Activated CD4-positive, alpha-beta memory T cell treated with anti-CD3 and anti-CD28 coated beads for 36 hours (primary cell): ENCODE results near the gene CDON. TPM values are rescaled to one million over a fixed set of nuclear protein-coding genes. Genes with fewer than 3 reads are reported as not detected.

Source experiments
- CTCF ChIA-PET: fragments of 350-600 bp; sonication (Branson Sonifier 250); formaldehyde crosslinking; loops from one replicate; lab custom pipeline; 2021; ENCODE audit warnings: antibody characterized with exemption, inconsistent platforms; lab: Charles Lee
- POLR2A ChIA-PET: fragments of 350-600 bp; sonication (Branson Sonifier 250); formaldehyde crosslinking; loops from one replicate; lab custom pipeline; 2021; ENCODE audit warnings: antibody characterized with exemption; lab: Charles Lee
- DNase-seq: peaks from one replicate; pipeline ENCODE4 v3.0.0-alpha.2; 2020
- H3K27ac Mint-ChIP-seq: one replicate; pipeline ENCODE4 v1.8.0; 2021; ENCODE audit warnings: mixed read lengths
- H3K27me3 Mint-ChIP-seq: one replicate; pipeline ENCODE4 v1.8.0; 2021; ENCODE audit warnings: mixed read lengths
- H3K36me3 Mint-ChIP-seq: one replicate; pipeline ENCODE4 v1.8.0; 2021; ENCODE audit warnings: mixed read lengths
- H3K4me1 Mint-ChIP-seq: one replicate; pipeline ENCODE4 v1.8.0; 2021; ENCODE audit warnings: low read depth, mixed read lengths
- H3K4me3 Mint-ChIP-seq: one replicate; pipeline ENCODE4 v1.8.0; 2021; ENCODE audit warnings: mild to moderate bottlenecking, mixed read lengths
- H3K9me3 Mint-ChIP-seq: one replicate; pipeline ENCODE4 v1.8.0; 2021; ENCODE audit warnings: mixed read lengths
- intact Hi-C: fragments of 100-400 bp; cut with micrococcal nuclease; formaldehyde crosslinking; loops from one replicate; pipeline ENCODE4 v1.15.1; 2023
- total RNA-seq, 2 experiments: library from RNA; stranded (reverse); gene quantifications; one replicate each; pipeline ENCODE4 v1.2.3, GENCODE V29; 2021

The CDON gene
- total RNA-seq, 2 experiments from 2014 or later = 2.5 to 2.7 TPM

GRCh38 chr11:125978778-125979407 lies 83.8 kb downstream of the CDON start:
- H3K9me3 Mint-ChIP-seq = no peaks in the 10 kb centered on the region
- H3K27ac Mint-ChIP-seq = no peak overlapping the region
- intact Hi-C loops = no loop called here
- POLR2A ChIA-PET = no interaction called here
- no peaks in the 10 kb centered on the region for H3K4me1 Mint-ChIP-seq
- no peak overlapping the region for H3K4me3 Mint-ChIP-seq
- CTCF ChIA-PET = no interaction called here
- H3K27me3 Mint-ChIP-seq = no peaks in the 10 kb centered on the region
- H3K36me3 Mint-ChIP-seq = no peaks in the 10 kb centered on the region
- DNase-seq = no peak

- no peaks in the 10 kb centered on the region for H3K36me3 Mint-ChIP-seq
- H3K9me3 Mint-ChIP-seq = no peaks in the 10 kb centered on the region
- H3K27me3 Mint-ChIP-seq = no peaks in the 10 kb centered on the region
- intact Hi-C loops = no loop called here
- H3K27ac Mint-ChIP-seq = no peak overlapping the region
- no peak overlapping the region for H3K4me3 Mint-ChIP-seq
- no peaks in the 10 kb centered on the region for H3K4me1 Mint-ChIP-seq
- ChIA-PET CTCF (no interaction called here), POLR2A (no interaction called here)
- DNase-seq = no peak
These were observed 84.4 kb downstream of the CDON start for GRCh38 chr11:125978181-125978716.

- H3K36me3 Mint-ChIP-seq = no peaks in the 10 kb centered on the region
- ChIA-PET POLR2A (no interaction called here), CTCF (no interaction called here)
- no peaks in the 10 kb centered on the region for H3K4me1 Mint-ChIP-seq
- no peak for DNase-seq
- intact Hi-C loops = no loop called here
- H3K27me3 Mint-ChIP-seq = no peaks in the 10 kb centered on the region
- H3K27ac Mint-ChIP-seq = no peak overlapping the region
- no peak overlapping the region for H3K4me3 Mint-ChIP-seq
- H3K9me3 Mint-ChIP-seq = no peaks in the 10 kb centered on the region
These were observed 85.3 kb downstream of the CDON start for GRCh38 chr11:125977333-125977732.

GRCh38 chr11:125976156-125976555 lies 86.5 kb downstream of the CDON start:
- Mint-ChIP-seq H3K27ac (no peak overlapping the region), H3K4me3 (no peak overlapping the region), H3K27me3 (no peaks in the 10 kb centered on the region), H3K9me3 (no peaks in the 10 kb centered on the region), H3K36me3 (no peaks in the 10 kb centered on the region), H3K4me1 (no peaks in the 10 kb centered on the region)
- intact Hi-C loops = no loop called here
- CTCF ChIA-PET = no interaction called here
- POLR2A ChIA-PET = no interaction called here
- DNase-seq = no peak

GRCh38 chr11:125975634-125976033 lies 87.0 kb downstream of the CDON start:
- Mint-ChIP-seq H3K27me3 (no peaks in the 10 kb centered on the region), H3K4me3 (no peak overlapping the region), H3K9me3 (no peaks in the 10 kb centered on the region), H3K4me1 (no peaks in the 10 kb centered on the region), H3K27ac (no peak overlapping the region), H3K36me3 (no peaks in the 10 kb centered on the region)
- no peak for DNase-seq
- CTCF ChIA-PET = no interaction called here
- POLR2A ChIA-PET = no interaction called here
- intact Hi-C loops = no loop called here

- POLR2A ChIA-PET = no interaction called here
- Mint-ChIP-seq H3K4me3 (no peak overlapping the region), H3K9me3 (no peaks in the 10 kb centered on the region), H3K36me3 (no peaks in the 10 kb centered on the region), H3K4me1 (no peaks in the 10 kb centered on the region), H3K27ac (no peak overlapping the region), H3K27me3 (no peaks in the 10 kb centered on the region)
- intact Hi-C loops = no loop called here
- DNase-seq = no peak
- CTCF ChIA-PET = no interaction called here
These were observed 88.4 kb downstream of the CDON start for GRCh38 chr11:125974284-125974683.

- H3K36me3 Mint-ChIP-seq = no peaks in the 10 kb centered on the region
- no peaks in the 10 kb centered on the region for H3K27me3 Mint-ChIP-seq
- ChIA-PET POLR2A (no interaction called here), CTCF (interaction anchor here (1.2 kb wide), 1 partner anchor 29 kb away, joined by 4 read pairs; no protein-coding TSS in a partner anchor)
- no peak overlapping the region for H3K27ac Mint-ChIP-seq
- H3K9me3 Mint-ChIP-seq = no peaks in the 10 kb centered on the region
- no peak overlapping the region for H3K4me3 Mint-ChIP-seq
- no peak for DNase-seq
- H3K4me1 Mint-ChIP-seq = no peaks in the 10 kb centered on the region
- intact Hi-C loops = no loop called here
These were observed 91.0 kb downstream of the CDON start for GRCh38 chr11:125971618-125972017.

- H3K4me1 Mint-ChIP-seq = no peaks in the 10 kb centered on the region
- H3K36me3 Mint-ChIP-seq = peaks cover 3% of the 10 kb centered on the region
- intact Hi-C loops = no loop called here
- no peak overlapping the region for H3K27ac Mint-ChIP-seq
- ChIA-PET POLR2A (no interaction called here), CTCF (no interaction called here)
- no peak for DNase-seq
- no peaks in the 10 kb centered on the region for H3K27me3 Mint-ChIP-seq
- H3K4me3 Mint-ChIP-seq = no peak overlapping the region
- peaks cover under 1% of the 10 kb centered on the region for H3K9me3 Mint-ChIP-seq
These were observed 94.3 kb downstream of the CDON start for GRCh38 chr11:125968354-125968753.

GRCh38 chr11:125967515-125967914 lies 95.2 kb downstream of the CDON start:
- intact Hi-C loops = no loop called here
- Mint-ChIP-seq H3K4me3 (no peak overlapping the region), H3K36me3 (peaks cover 3% of the 10 kb centered on the region), H3K9me3 (peaks cover 9% of the 10 kb centered on the region), H3K27ac (no peak overlapping the region), H3K4me1 (no peaks in the 10 kb centered on the region), H3K27me3 (no peaks in the 10 kb centered on the region)
- CTCF ChIA-PET = no interaction called here
- POLR2A ChIA-PET = no interaction called here
- no peak for DNase-seq

GRCh38 chr11:125960771-125961170 lies 101.9 kb downstream of the CDON start:
- ChIA-PET CTCF (interaction anchor here (1.2 kb wide), 1 partner anchor 20 kb away, joined by 3 read pairs; no protein-coding TSS in a partner anchor), POLR2A (no interaction called here)
- intact Hi-C loops = no loop called here
- H3K27me3 Mint-ChIP-seq = no peaks in the 10 kb centered on the region
- no peak overlapping the region for H3K27ac Mint-ChIP-seq
- H3K4me1 Mint-ChIP-seq = peaks cover 4% of the 10 kb centered on the region
- H3K9me3 Mint-ChIP-seq = peaks cover 13% of the 10 kb centered on the region
- DNase-seq = no peak
- H3K36me3 Mint-ChIP-seq = peaks cover 5% of the 10 kb centered on the region
- H3K4me3 Mint-ChIP-seq = no peak overlapping the region

GRCh38 chr11:125959931-125960330 lies 102.7 kb downstream of the CDON start:
- CTCF ChIA-PET = no interaction called here
- H3K27me3 Mint-ChIP-seq = no peaks in the 10 kb centered on the region
- intact Hi-C loops = no loop called here
- H3K36me3 Mint-ChIP-seq = peaks cover 5% of the 10 kb centered on the region
- peaks cover 13% of the 10 kb centered on the region for H3K9me3 Mint-ChIP-seq
- no peak overlapping the region for H3K4me3 Mint-ChIP-seq
- POLR2A ChIA-PET = no interaction called here
- DNase-seq = no peak
- H3K4me1 Mint-ChIP-seq = peaks cover 4% of the 10 kb centered on the region
- H3K27ac Mint-ChIP-seq = no peak overlapping the region

GRCh38 chr11:125959511-125959910 lies 103.2 kb downstream of the CDON start:
- H3K27ac Mint-ChIP-seq = no peak overlapping the region
- DNase-seq = no peak
- H3K9me3 Mint-ChIP-seq = peaks cover 13% of the 10 kb centered on the region
- CTCF ChIA-PET = interaction anchor here (1.0 kb wide), 1 partner anchor 234 kb away, joined by 3 read pairs; no protein-coding TSS in a partner anchor
- peaks cover 4% of the 10 kb centered on the region for H3K4me1 Mint-ChIP-seq
- H3K4me3 Mint-ChIP-seq = no peak overlapping the region
- no peaks in the 10 kb centered on the region for H3K27me3 Mint-ChIP-seq
- POLR2A ChIA-PET = no interaction called here
- H3K36me3 Mint-ChIP-seq = peaks cover 5% of the 10 kb centered on the region
- intact Hi-C loops = no loop called here

GRCh38 chr11:125958872-125959400 lies 103.7 kb downstream of the CDON start:
- Mint-ChIP-seq H3K4me3 (no peak overlapping the region), H3K9me3 (peaks cover 13% of the 10 kb centered on the region), H3K4me1 (peaks cover 4% of the 10 kb centered on the region), H3K27ac (no peak overlapping the region), H3K27me3 (no peaks in the 10 kb centered on the region), H3K36me3 (peaks cover 3% of the 10 kb centered on the region)
- ChIA-PET POLR2A (no interaction called here), CTCF (interaction anchor here (1.0 kb wide), 1 partner anchor 235 kb away, joined by 3 read pairs; no protein-coding TSS in a partner anchor)
- intact Hi-C loops = no loop called here
- DNase-seq = no peak
